K562 (cell line): ENCODE results near the gene NT5DC1. TPM values are rescaled to one million over a fixed set of nuclear protein-coding genes. Genes with fewer than 3 reads are reported as not detected.

ENCODE experiments used
- ATAC-seq: fragments of 200-7000 bp; cut with Tn5 transposase; 3 replicates; pipeline ENCODE4 v1.9.1; 2020; ENCODE audit warnings: moderate library complexity
- BruUV-seq: library from RNA; stranded (reverse); fragments of 400-500 nt; replicated peaks from 2 replicates; lab custom pipeline; 2021; lab: Mats Ljungman, UMichigan
- CTCF ChIA-PET: fragments of 300-600 bp; formaldehyde crosslinking; extraction: SDS; loops from one replicate; lab custom pipeline; 2021; ENCODE audit warnings: low intra/inter-chr PET ratio; lab: Yijun Ruan, JAX
- POLR2A ChIA-PET: fragments of 300-600, 350-650 bp; sonication (Branson Sonifier 250); formaldehyde crosslinking; extraction: SDS; loops from one replicate; lab custom pipeline; 2021; ENCODE audit warnings: antibody characterized with exemption, inconsistent platforms; lab: Yijun Ruan, JAX
- DNase-seq, 4 experiments: peaks; one replicate each; pipeline versions ENCODE4 v3.0.0 to v3.0.0-alpha.2; 2011 to 2018; ENCODE audit warnings: low spot score in 3 of 4, mixed read lengths in 3 of 4; ENCODE audit errors: extremely low read depth in 1 of 4
- FAIRE-seq: peaks from 2 replicates; lab custom pipeline; 2011; peaks lifted over from hg19 to GRCh38; lab: Jason Lieb, UNC
- H2AFZ ChIP-seq: 2 replicates; pipeline ENCODE4 v1.6.0; 2011; ENCODE audit warnings: low read depth, low read length, control low read depth, inconsistent platforms
- H3K27ac ChIP-seq: fragments of 200-600 bp; 3 replicates; pipeline ENCODE4 v1.8.0; 2011; ENCODE audit warnings: low read depth, mild to moderate bottlenecking, control low read depth, inconsistent platforms, low read length, moderate library complexity, mixed read lengths; ENCODE audit errors: extremely low read depth
- H3K27me3 ChIP-seq, 2 experiments: fragments of 300-600 bp in 1 of 2; 2 replicates in 1 of 2; 3 replicates in 1 of 2; pipeline versions ENCODE4 v1.6.0 to v1.8.0; 2011; ENCODE audit warnings: inconsistent platforms in 2 of 2, low read length in 2 of 2, mild to moderate bottlenecking in 1 of 2, mixed read lengths in 1 of 2, moderate library complexity in 1 of 2; ENCODE audit not compliant: control insufficient read depth in 2 of 2, insufficient read depth in 2 of 2
- H3K36me3 ChIP-seq: fragments of 300-600 bp; 3 replicates; pipeline ENCODE4 v1.8.0; 2011; ENCODE audit warnings: mild to moderate bottlenecking, low read length, inconsistent platforms; ENCODE audit not compliant: control insufficient read depth, insufficient read depth
- H3K4me1 ChIP-seq, 2 experiments: fragments of 200-600 bp in 1 of 2; replicated peaks in 1 of 2; 2 replicates in 1 of 2; 3 replicates in 1 of 2; pipeline versions ENCODE4 v1.5.1 to v1.8.0; 2011; ENCODE audit warnings: inconsistent platforms in 2 of 2, low read length in 2 of 2, mild to moderate bottlenecking in 1 of 2, mixed read lengths in 1 of 2, moderate library complexity in 1 of 2; ENCODE audit not compliant: control insufficient read depth in 2 of 2, insufficient read depth in 2 of 2
- H3K4me2 ChIP-seq: 2 replicates; pipeline ENCODE4 v1.6.1; 2011; ENCODE audit warnings: low read length, control low read depth, inconsistent platforms, mixed read lengths; ENCODE audit not compliant: insufficient read depth
- H3K4me3 ChIP-seq: fragments of 200-600 bp; sonication (generic), shearing (Covaris generic); 2 replicates; pipeline ENCODE4 v1.5.1; 2016; ENCODE audit warnings: control low read depth, inconsistent platforms
- H3K79me2 ChIP-seq: fragments of 200-600 bp; 3 replicates; pipeline ENCODE4 v1.8.0; 2011; ENCODE audit warnings: low read length, inconsistent platforms; ENCODE audit not compliant: control insufficient read depth, insufficient read depth
- H3K9ac ChIP-seq, 2 experiments: 2 replicates each; pipeline versions ENCODE4 v1.6.0 to v1.6.1; 2011; ENCODE audit warnings: low read depth in 2 of 2, low read length in 2 of 2, control low read depth in 1 of 2, inconsistent platforms in 1 of 2, mild to moderate bottlenecking in 1 of 2, mixed read lengths in 1 of 2; ENCODE audit not compliant: insufficient read depth in 1 of 2
- H3K9me1 ChIP-seq: one replicate; pipeline ENCODE4 v1.6.0; 2011; ENCODE audit warnings: inconsistent platforms, mild to moderate bottlenecking, low read length, moderate library complexity; ENCODE audit not compliant: control insufficient read depth, insufficient read depth
- H3K9me3 ChIP-seq: replicated peaks from 2 replicates; pipeline ENCODE4 v1.5.1; 2011; ENCODE audit warnings: low read depth, low read length, inconsistent platforms; ENCODE audit not compliant: control insufficient read depth, insufficient read depth
- H4K20me1 ChIP-seq: replicated peaks from 2 replicates; pipeline ENCODE4 v1.6.1; 2011; ENCODE audit warnings: low read length, inconsistent platforms, mixed read lengths; ENCODE audit not compliant: control insufficient read depth, insufficient read depth
- ELF2 ChIP-seq: fragments of 250-450 bp; sonication (Bioruptor Pico); IDR thresholded peaks from 2 replicates; pipeline ENCODE4 v1.5.0; 2021; ENCODE audit warnings: mild to moderate bottlenecking
- ELF4 ChIP-seq: fragments of 450-650 bp; formaldehyde crosslinking; IDR thresholded peaks from 2 replicates; pipeline ENCODE4 v1.4.0; 2022; ENCODE audit warnings: missing genetic modification characterization
- ERF ChIP-seq: fragments of 450-650 bp; formaldehyde crosslinking; IDR thresholded peaks from 2 replicates; pipeline ENCODE4 v1.4.0; 2020; ENCODE audit warnings: mild to moderate bottlenecking, mixed read lengths
- KDM5B ChIP-seq: fragments of 200-600 bp; sonication (generic); IDR thresholded peaks from 2 replicates; pipeline ENCODE4 v1.6.1; 2012; ENCODE audit warnings: low read depth, mild to moderate bottlenecking, moderate library complexity, low read length, control low read depth, inconsistent platforms; ENCODE audit not compliant: insufficient replicate concordance
- POLR2H ChIP-seq: IDR thresholded peaks from 2 replicates; pipeline ENCODE4 v1.6.1; 2016; ENCODE audit warnings: missing genetic modification characterization, low read depth, mild to moderate bottlenecking, control low read depth, missing compliant biosample characterization, moderate library complexity
- PTTG1 ChIP-seq: fragments of 450-650 bp; IDR thresholded peaks from 2 replicates; pipeline ENCODE4 v1.6.1; 2016; ENCODE audit warnings: low read depth, mild to moderate bottlenecking, missing genetic modification characterization, missing compliant biosample characterization
- ZBTB40 ChIP-seq, 2 experiments: fragments of 450-650 bp in 1 of 2; sonication (generic) in 1 of 2; formaldehyde crosslinking in 1 of 2; IDR thresholded peaks; 2 replicates each; pipeline versions ENCODE4 v1.7.1 to v1.9.0; 2016 to 2022; ENCODE audit warnings: inconsistent platforms in 1 of 2, mild to moderate bottlenecking in 1 of 2, missing genetic modification reagents in 1 of 2
- ZFP36 ChIP-seq: fragments of 150-350 bp; IDR thresholded peaks from 2 replicates; pipeline ENCODE4 v1.6.1; 2018; ENCODE audit warnings: low read length, low read depth; ENCODE audit not compliant: partially characterized antibody
- ZKSCAN8 ChIP-seq: fragments of 200-800 bp; sonication (Bioruptor generic); IDR thresholded peaks from 2 replicates; pipeline ENCODE4 v1.6.1; 2016; ENCODE audit warnings: missing genetic modification characterization, missing compliant biosample characterization
- ZNF124 ChIP-seq: sonication (generic); formaldehyde crosslinking; IDR thresholded peaks from 2 replicates; pipeline ENCODE4 v1.8.1; 2022; ENCODE audit warnings: missing genetic modification reagents
- ZNF280A ChIP-seq: fragments of 450-650 bp; IDR thresholded peaks from 2 replicates; pipeline ENCODE4 v1.6.1; 2018; ENCODE audit warnings: mild to moderate bottlenecking, low read depth; ENCODE audit not compliant: partially characterized antibody
- WGBS: fragments of 100-300 bp; shearing (Covaris generic); methylation state at CpG from one replicate; pipeline ENCODE4 v1.1.6; 2016; ENCODE audit warnings: low coverage, mixed read lengths; ENCODE audit not compliant: insufficient coverage; ENCODE audit errors: missing lambda C conversion rate; 5-methylcytosine and 5-hydroxymethylcytosine counted together
- in situ Hi-C: fragments of 300-500 bp; cut with MboI; formaldehyde crosslinking; loops from 4 replicates; pipeline ENCODE4 v1.15.0; 2018; ENCODE audit warnings: inconsistent platforms, mixed read lengths
- intact Hi-C: fragments of 100-400 bp; cut with micrococcal nuclease; formaldehyde crosslinking; loops from 2 replicates; pipeline ENCODE4 v1.14.2; 2022
- polyA plus RNA-seq, 8 experiments: library from polyadenylated mRNA; depleted of rRNA in 4 of 8; stranded (reverse) in 5 of 8; unstranded in 3 of 8; fragments of >200 nt; fragmentation: Nextera tagmentation in 2 of 8; fragmentation: Illumina TruSeq in 1 of 8; extraction: Ambion mirVana in 2 of 8; extraction: Trizol in 1 of 8; gene quantifications; 2 replicates each; pipeline versions ENCODE4 v1.2.1 to v1.2.3, GENCODE V29; 2011 to 2014; ENCODE audit warnings: inconsistent platforms in 1 of 8, missing spikeins in 1 of 8
- total RNA-seq, 7 experiments: library from RNA; depleted of rRNA in 6 of 7; stranded (reverse); fragments of >200 nt in 6 of 7; fragmentation: Illumina TruSeq in 2 of 7; extraction: Trizol in 2 of 7; gene quantifications; 2 replicates each; pipeline versions ENCODE4 v1.2.1 to v1.2.3, GENCODE V29; 2011 to 2021; ENCODE audit warnings: low replicate concordance in 1 of 7

NT5DC1 gene
- total and polyA plus RNA-seq, 9 of the 15 experiments (the other 6 are each of a cell fraction or from before 2014, with no cell fraction given) = 4.9 to 28.5 (median 16.3) TPM

GRCh38 chr6:116277124-116277523 is 176.5 kb downstream of the NT5DC1 start:
- peak in 1 of 4 experiments; percentile 27 for DNase-seq
- 2% methylated on average over 3 of the region's 3 CpGs for WGBS
- ChIA-PET CTCF (no interaction called here), POLR2A (interaction anchor here (0.7 to 2.0 kb wide), 3 partner anchors 8 to 22 kb away, joined by 3 to 10 read pairs (median 3); no protein-coding TSS in a partner anchor)
- H2AFZ ChIP-seq = no peak overlapping the region; the same call in 1 of the 2 replicates
- peak overlapping the region; percentile 93 for H3K4me3 ChIP-seq
- H3K9ac ChIP-seq = peak overlapping the region; percentile 64 to 67; a peak in 3 of 4 replicates
- H3K27ac ChIP-seq = peak overlapping the region; percentile 13; the same call in 2 of the 3 replicates
- in situ Hi-C loops (no loop called here), intact Hi-C loops (loop anchor here (2.0 to 5.0 kb wide), 2 partner anchors 160 to 390 kb away; no protein-coding TSS in a partner anchor)
- H3K27me3 ChIP-seq = no peaks in the 10 kb centered on the region
- FAIRE-seq = peak; percentile 49
- peaks cover 31% of the 10 kb centered on the region; the same call in 2 of the 3 replicates for H3K36me3 ChIP-seq
- no peaks in the 10 kb centered on the region for H3K9me3 ChIP-seq
- peak; percentile 2 for ATAC-seq
- BruUV-seq = no TSS peak
- H3K4me2 ChIP-seq = peak overlapping the region; percentile 92
- peaks cover 69% of the 10 kb centered on the region for H3K79me2 ChIP-seq
- peaks cover 18% of the 10 kb centered on the region; the same call in 1 of the 2 replicates for H4K20me1 ChIP-seq
- H3K9me1 ChIP-seq = no peaks in the 10 kb centered on the region
- H3K4me1 ChIP-seq = peaks cover 9 to 20% of the 10 kb centered on the region in 2 experiments; a peak in 3 of 5 replicates
- no peak for TF ChIP-seq ZFP36
- no peak for TF ChIP-seq PTTG1
- no peak for TF ChIP-seq POLR2H (tag)
- no peak for TF ChIP-seq ZNF280A
- TF ChIP-seq ZKSCAN8 (CRISPR knock-in tag) = no peak
- TF ChIP-seq ERF = no peak
- no peak for TF ChIP-seq ZNF124 (CRISPR knock-in tag)
- TF ChIP-seq ZBTB40 (IDR thresholded peaks at IDR 0.05) = no peak
- TF ChIP-seq ZBTB40 (CRISPR knock-in tag; IDR thresholded peaks at IDR 0.05) = no peak
- no peak for TF ChIP-seq KDM5B
- 0 out of 2 replicates have a peak, but pooled peaks have one; percentile 22 for TF ChIP-seq ELF2 (CRISPR knock-in tag)
- TF ChIP-seq ELF4 (CRISPR knock-in tag) = no peak
